GM18499 (cell line): ENCODE measurements around the gene PKD1.

Source experiments
- ATAC-seq: cut with Tn5 transposase; IDR thresholded peaks from one replicate; pipeline ENCODE4 v1.9.1; 2021; ENCODE audit warnings: moderate number of reproducible peaks; ENCODE audit not compliant: insufficient read depth, unreplicated experiment

The PKD1 gene

DNA sequence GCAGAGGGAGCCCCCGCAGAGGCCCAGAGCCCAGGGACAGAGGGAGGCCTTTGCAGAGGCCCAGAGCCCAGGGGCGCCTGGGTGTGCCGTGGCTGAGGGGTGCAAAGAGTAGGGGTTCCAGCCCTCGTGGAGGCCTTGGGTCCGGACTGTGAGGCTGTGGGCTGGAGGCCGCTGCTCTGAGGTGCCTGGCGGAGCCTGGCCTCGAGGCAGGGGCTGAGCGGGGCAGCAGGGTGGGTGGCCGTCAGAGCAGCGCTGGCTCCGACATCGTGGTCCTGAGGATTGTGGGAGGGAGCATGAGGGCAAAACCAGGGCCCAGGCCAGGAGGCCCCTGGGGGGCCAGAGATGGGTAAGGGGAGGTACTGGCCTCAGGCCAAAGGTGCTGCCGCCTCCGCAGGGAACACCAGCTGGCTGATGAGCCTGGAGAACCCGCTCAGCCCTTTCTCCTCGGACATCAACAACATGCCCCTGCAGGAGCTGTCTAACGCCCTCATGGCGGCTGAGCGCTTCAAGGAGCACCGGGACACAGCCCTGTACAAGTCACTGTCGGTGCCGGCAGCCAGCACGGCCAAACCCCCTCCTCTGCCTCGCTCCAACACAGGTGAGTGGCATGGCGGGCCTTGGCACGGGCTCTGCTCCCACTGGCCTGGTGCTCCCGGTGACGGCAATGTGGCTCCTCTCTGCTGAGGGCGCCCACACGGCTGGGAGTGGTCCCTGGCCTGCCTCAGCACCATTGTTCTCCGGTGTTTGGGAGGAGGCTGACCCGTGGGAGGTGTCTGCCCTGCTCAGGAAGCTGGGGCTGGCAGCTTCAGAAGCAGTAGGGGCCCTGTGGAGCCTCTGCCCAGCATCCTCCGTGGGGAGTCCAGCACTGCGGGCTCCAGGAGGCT, 54.3 kb downstream of the PKD1 start:
- ATAC-seq: no peak

- no peak for ATAC-seq
These were observed 55.7 kb downstream of the PKD1 start for GRCh38 chr16:2079991-2080390.

DNA sequence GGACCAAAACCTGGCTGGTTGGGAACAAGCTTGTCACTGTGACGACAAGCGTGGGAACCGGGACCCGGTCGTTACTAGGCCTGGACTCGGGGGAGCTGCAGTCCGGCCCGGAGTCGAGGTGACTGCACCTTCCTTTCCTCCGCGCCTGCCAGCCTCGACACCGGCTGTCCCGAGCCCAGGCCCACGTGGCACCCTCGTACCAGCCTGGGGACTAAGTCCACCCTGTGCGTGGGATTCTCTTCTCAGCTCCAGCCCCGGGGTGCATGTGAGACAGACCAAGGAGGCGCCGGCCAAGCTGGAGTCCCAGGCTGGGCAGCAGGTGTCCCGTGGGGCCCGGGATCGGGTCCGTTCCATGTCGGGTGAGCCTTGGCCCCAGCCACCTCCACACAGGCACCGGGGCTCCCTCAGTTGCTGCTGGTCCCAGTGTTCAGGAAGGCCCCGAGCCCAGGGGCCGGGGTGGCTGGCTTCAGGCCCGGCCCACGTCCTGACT, 56.3 kb downstream of the PKD1 start:
- no peak for ATAC-seq

GRCh38 chr16:2078691-2079090, 57.0 kb downstream of the PKD1 start:
- no peak for ATAC-seq

GRCh38 chr16:2078096-2078495, 57.6 kb downstream of the PKD1 start:
- ATAC-seq: no peak

DNA sequence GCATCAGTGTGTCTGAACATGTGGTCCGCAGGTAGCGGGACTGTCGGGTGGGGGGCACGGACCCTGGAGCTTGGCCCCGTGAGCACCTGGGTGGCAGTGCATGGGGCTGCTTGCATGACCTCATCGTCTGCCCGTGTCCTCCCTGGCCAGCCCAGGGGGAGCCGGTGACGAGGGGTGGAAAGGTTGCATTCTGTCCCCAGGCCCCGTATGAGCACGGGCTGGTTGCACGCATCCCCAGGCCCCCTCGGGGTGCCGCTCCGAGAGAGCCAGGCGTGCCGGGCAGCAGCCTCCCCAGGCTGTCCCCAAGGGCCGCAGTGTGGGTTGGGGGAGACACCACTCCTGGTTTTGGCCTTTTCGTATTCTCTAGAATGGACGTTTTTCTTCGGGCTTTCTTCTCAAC, 58.0 kb downstream of the PKD1 start:
- ATAC-seq: no peak

GRCh38 chr16:2077016-2077415, 58.7 kb downstream of the PKD1 start:
- ATAC-seq: no peak

GRCh38 chr16:2076072-2076865, 59.4 kb downstream of the PKD1 start:
- ATAC-seq: no peak

DNA sequence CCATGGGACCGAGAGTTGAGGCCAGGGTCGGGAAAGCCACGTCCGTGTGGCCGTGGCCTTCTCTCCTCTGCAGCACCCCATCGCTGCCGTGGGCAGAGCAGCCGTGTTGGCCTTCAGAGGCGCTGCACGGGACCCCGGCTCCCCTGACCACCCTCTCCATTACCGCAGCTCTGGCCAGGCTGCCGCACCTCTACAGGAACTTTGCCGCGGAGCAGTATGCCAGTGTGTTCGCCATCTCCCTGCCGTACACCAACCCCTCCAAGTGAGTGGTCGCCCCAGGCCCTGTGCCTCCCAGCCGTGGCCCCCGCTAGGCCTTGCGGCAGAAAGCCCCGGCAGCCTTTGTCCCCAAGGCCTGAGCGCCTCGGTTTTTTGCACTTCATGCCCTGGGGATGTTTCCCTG, 60.1 kb downstream of the PKD1 start:
- ATAC-seq: no peak

- ATAC-seq: no peak
These were observed 61.6 kb downstream of the PKD1 start for GRCh38 chr16:2074071-2074470.

DNA sequence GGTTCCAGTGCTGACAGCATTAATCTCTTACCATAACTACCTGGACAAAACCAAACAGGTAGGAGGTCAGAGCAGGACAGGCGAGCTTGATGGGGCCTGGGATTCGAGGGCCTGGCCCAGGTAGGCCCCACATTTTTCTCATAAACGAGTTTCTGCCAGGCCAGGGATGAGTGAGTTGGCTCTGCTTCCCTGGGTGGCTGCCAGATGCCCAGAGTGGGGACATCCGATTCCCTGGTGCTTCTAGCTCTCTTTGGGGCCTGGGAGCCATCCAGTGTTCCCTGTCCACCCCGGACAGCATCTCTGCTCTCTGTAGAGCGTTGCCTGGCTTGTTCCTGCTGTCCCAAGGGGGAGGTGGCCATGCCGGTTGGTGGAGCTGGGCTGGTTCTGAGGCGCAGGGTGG, 62.8 kb downstream of the PKD1 start:
- ATAC-seq: no peak

DNA sequence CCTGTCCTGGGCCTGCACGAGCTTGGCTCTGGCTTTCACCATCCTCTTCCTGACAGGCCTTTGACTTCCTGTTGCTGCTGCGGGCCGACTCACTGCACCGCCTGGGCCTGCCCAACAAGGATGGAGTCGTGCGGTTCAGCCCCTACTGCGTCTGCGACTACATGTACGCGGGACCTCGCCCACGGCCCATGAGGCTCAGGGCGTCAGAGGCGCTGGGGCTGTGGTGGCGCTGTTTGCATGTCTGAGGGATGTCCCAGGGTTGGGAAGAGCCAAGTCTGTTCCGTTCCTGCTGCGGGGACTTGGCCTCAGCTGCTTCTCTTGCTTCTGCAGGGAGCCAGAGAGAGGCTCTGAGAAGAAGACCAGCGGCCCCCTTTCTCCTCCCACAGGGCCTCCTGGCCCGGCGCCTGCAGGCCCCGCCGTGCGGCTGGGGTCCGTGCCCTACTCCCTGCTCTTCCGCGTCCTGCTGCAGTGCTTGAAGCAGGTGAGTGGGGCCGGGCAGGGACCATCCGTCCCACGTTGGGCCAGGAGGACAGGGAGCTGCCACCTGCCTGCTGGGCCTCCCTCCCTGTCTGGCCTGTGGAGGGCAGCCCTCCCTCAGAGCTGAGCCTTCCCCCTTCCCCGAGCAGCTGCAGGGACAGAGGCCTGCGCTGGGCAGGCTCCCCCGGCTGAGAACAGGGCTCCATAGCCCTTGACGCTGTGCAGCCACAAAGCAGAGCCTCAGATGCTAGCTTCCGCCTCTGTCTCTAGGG, 64.1 kb downstream of the PKD1 start:
- ATAC-seq: no peak

GRCh38 chr16:2070576-2071453, 64.9 kb downstream of the PKD1 start:
- ATAC-seq: no peak

DNA sequence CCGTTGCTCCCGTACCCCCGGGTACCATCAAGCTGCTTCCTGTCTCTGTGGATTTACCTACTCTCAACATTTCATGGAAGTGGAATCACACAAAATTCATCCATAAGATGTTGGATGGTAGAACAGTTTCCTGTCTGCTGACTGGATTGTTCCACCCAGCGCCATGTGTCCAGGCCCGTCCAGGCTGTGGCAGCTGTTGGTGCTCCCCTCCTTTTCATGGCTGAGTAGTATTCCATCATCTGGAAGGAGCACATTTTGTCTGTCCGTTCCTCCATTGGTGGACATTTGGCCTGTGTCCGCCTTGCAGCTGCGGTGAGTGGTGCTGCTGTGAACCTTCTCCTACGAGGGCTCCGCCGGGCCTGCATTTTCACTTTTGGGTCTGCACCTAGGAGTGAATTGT, 69.6 kb downstream of the PKD1 start:
- ATAC-seq: no peak

- ATAC-seq: no peak
These were observed 71.2 kb downstream of the PKD1 start for GRCh38 chr16:2064368-2064945.

DNA sequence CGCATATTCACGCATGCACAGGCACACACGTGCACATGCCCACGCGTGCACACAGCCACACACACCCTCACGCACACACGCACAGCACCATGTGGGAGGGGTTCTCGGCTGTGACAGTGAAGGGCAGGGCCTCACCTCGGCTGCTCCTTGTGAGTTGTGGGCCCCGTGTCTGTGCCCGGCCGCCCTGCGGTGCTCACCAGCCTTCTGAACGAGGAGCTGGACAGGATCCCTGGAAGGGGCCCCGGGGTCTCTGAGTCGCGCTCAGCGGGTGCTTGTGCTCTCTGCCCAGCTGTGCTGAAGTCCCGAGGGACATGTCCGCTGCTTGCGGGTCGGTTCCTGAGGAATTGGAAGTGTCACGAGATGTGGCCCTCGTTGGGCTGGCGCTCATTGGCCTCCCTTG, 71.8 kb downstream of the PKD1 start:
- ATAC-seq: no peak

GRCh38 chr16:2062801-2063200, 72.9 kb downstream of the PKD1 start:
- ATAC-seq: no peak

DNA sequence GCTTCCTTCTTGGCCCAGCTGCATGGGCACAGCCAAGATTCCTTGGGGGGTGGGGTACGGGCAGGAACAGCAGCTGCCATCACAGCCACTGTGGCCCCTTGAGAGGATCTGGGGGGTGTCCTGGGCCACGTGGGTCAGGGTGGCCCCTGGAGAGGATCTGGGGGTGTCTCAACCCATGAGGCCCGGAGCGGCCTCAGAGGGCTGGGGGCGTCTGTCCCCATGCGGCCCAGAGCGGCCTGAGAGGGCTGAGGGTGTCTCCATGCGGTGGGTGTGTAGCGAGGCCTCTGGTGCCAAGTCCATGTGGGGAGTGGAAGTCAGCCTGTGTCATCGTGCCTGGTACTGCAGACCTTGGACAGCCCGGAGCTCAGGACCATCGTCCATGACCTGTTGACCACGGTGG, 74.2 kb downstream of the PKD1 start:
- no peak for ATAC-seq

GRCh38 chr16:2061023-2061422, 74.7 kb downstream of the PKD1 start:
- no peak for ATAC-seq
